ENCODE measurements around the gene ATOSB.

- TF ChIP-seq, protein P1, sequence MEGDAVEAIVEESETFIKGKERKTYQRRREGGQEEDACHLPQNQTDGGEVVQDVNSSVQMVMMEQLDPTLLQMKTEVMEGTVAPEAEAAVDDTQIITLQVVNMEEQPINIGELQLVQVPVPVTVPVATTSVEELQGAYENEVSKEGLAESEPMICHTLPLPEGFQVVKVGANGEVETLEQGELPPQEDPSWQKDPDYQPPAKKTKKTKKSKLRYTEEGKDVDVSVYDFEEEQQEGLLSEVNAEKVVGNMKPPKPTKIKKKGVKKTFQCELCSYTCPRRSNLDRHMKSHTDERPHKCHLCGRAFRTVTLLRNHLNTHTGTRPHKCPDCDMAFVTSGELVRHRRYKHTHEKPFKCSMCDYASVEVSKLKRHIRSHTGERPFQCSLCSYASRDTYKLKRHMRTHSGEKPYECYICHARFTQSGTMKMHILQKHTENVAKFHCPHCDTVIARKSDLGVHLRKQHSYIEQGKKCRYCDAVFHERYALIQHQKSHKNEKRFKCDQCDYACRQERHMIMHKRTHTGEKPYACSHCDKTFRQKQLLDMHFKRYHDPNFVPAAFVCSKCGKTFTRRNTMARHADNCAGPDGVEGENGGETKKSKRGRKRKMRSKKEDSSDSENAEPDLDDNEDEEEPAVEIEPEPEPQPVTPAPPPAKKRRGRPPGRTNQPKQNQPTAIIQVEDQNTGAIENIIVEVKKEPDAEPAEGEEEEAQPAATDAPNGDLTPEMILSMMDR (IDR thresholded peaks at IDR 0.05), result no peak
- no peak for TF ChIP-seq POLR2A (IDR thresholded peaks at IDR 0.05)
Observed at GRCh38 chr9:35105126-35105525, 10.5 kb downstream of the ATOSB start.
